ENCODE data around the gene FILIP1L.

Gene FILIP1L

GRCh38 chr3:99901200-99901926, 212.9 kb downstream of the FILIP1L start:
- no peak overlapping the region for H3K4me3 ChIP-seq (ENCODE audit: low read depth, low read length)
- TF ChIP-seq, protein P1, sequence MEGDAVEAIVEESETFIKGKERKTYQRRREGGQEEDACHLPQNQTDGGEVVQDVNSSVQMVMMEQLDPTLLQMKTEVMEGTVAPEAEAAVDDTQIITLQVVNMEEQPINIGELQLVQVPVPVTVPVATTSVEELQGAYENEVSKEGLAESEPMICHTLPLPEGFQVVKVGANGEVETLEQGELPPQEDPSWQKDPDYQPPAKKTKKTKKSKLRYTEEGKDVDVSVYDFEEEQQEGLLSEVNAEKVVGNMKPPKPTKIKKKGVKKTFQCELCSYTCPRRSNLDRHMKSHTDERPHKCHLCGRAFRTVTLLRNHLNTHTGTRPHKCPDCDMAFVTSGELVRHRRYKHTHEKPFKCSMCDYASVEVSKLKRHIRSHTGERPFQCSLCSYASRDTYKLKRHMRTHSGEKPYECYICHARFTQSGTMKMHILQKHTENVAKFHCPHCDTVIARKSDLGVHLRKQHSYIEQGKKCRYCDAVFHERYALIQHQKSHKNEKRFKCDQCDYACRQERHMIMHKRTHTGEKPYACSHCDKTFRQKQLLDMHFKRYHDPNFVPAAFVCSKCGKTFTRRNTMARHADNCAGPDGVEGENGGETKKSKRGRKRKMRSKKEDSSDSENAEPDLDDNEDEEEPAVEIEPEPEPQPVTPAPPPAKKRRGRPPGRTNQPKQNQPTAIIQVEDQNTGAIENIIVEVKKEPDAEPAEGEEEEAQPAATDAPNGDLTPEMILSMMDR (IDR thresholded peaks at IDR 0.05; ENCODE audit: low read depth, low read length) = no peak
- peak; percentile 63 for DNase-seq (ENCODE audit: low read depth, low spot score)
- in situ Hi-C loops (cut with HindIII; ENCODE audit: low sequenced_read_pairs) = no loop called here

- in situ Hi-C loops (cut with HindIII; ENCODE audit: low sequenced_read_pairs) = no loop called here
- TF ChIP-seq, protein P1 (IDR thresholded peaks at IDR 0.05; ENCODE audit: low read depth, low read length) = no peak
- no peak for DNase-seq (ENCODE audit: low read depth, low spot score)
- H3K4me3 ChIP-seq (ENCODE audit: low read depth, low read length) = no peak overlapping the region
These were observed 214.1 kb downstream of the FILIP1L start for GRCh38 chr3:99900248-99900647.

DNA sequence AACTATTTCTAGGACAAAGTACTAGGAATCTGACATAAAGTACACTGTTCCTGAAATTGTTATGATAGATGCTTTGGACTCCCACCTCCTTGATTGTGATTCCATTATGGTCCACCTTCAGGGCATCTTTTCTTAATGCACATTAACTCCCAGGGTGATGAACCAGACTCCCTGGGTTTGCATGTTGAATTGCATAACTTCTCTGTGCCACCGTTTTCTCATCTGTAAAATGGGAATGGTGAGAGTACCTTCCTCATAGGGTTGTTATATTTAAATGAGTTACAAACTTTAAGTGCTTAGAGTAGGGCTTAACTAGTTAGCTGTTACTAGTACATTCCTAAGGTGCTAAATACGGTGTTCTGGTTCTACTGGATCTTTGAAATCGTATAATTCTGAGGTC, 214.7 kb downstream of the FILIP1L start:
- in situ Hi-C loops (cut with HindIII; ENCODE audit: low sequenced_read_pairs) = no loop called here
- TF ChIP-seq, protein P1 (IDR thresholded peaks at IDR 0.05; ENCODE audit: low read depth, low read length) = no peak
- H3K4me3 ChIP-seq (ENCODE audit: low read depth, low read length) = no peak overlapping the region
- no peak for DNase-seq (ENCODE audit: low read depth, low spot score)

DNA sequence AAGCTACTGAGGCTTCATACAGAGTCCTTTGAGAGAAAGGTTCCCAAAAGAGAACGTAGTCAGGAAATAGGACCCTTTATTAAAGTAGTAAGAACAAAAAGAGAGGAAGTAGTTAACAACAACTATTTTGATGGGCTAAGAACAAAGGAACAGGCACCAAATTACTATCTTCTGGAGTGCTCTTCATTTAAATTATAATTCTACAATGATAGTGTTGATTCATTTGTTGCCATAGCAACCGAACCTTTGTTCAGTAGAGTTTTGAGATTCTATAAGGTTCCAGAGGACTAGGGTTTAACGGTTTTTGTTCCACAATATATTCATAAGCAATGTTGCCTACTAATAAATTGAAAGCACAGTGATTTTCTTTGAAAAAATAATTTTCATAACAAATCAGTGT, 217.8 kb downstream of the FILIP1L start:
- no peak for DNase-seq (ENCODE audit: low read depth, low spot score)
- TF ChIP-seq, protein P1 (IDR thresholded peaks at IDR 0.05; ENCODE audit: low read depth, low read length) = no peak
- no peak overlapping the region for H3K4me3 ChIP-seq (ENCODE audit: low read depth, low read length)
- in situ Hi-C loops (cut with HindIII; ENCODE audit: low sequenced_read_pairs) = no loop called here

DNA sequence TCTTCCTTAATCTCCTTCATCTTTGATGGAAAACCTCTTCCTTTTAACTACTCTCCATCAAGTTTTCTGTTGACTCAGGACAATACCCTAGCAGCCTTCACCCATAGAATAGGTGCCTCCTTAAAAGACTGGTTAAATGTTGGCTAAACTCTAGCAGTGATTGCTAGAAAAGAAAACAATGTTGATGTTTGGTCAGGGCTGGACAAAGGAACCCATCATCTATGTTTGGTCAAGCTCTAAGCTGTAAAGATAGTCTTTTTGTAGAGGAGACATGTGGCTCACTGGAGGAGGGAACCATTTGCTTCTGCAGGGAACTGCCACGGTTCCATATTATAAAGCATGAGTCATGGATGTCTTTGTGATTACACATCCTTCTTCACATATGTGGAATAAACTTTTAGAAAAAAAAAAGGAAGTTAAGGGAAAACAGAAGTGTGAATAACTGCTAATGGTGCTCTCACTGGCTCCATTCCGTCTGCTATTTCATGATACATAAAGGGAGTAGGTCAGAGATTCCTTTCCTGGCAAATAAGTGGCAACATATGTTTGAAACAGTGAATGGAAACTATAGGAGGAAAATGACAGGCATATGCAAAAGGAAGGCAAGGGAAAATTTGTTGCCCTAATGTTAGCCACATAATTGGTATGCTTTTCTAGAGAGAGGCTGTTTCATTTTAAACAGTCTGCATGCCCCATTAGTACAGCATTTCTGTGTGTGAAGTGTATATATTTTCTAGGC, 218.4 kb downstream of the FILIP1L start:
- H3K4me3 ChIP-seq (ENCODE audit: low read depth, low read length) = no peak overlapping the region
- TF ChIP-seq, protein P1 (IDR thresholded peaks at IDR 0.05; ENCODE audit: low read depth, low read length) = no peak
- in situ Hi-C loops (cut with HindIII; ENCODE audit: low sequenced_read_pairs) = no loop called here
- DNase-seq (ENCODE audit: low read depth, low spot score) = peak; percentile 91

DNA sequence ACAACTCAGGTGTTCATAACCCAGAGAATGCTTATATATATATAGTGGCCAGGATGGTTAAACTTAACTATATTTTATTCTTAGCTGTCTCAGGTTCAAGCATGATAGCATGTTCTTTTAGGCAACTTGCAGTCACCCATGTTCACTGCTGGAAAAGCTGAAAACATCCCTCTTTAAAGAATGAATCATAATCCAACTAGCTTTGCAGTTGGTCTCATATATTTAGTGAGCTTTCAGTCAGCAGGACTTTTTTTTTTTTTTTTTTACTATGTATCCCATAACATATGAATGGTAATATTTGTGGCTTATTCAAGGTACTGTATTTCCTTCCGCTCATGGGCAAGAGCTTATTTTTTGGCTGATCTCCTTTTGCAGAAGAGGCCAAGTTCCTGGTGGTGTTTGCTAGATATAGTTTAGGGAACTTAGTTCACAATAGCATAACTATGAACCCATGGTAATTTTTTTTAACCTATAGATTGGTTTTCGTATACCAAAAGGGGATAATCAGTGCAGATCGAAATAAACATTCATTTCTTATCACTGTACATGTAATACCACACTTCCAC, 219.1 kb downstream of the FILIP1L start:
- in situ Hi-C loops (cut with HindIII; ENCODE audit: low sequenced_read_pairs) = no loop called here
- DNase-seq (ENCODE audit: low read depth, low spot score) = no peak
- TF ChIP-seq, protein P1 (IDR thresholded peaks at IDR 0.05; ENCODE audit: low read depth, low read length) = no peak
- H3K4me3 ChIP-seq (ENCODE audit: low read depth, low read length) = no peak overlapping the region
